Pulmonary artery endothelial cell (primary cell): ENCODE data around the gene POF1B. TPM values are rescaled to one million over a fixed set of nuclear protein-coding genes. Genes with fewer than 3 reads are reported as not detected.

Experiments
- DNase-seq: peaks from one replicate; pipeline ENCODE4 v3.0.0-alpha.2; 2011; ENCODE audit warnings: low read depth, low spot score
- total RNA-seq: library from RNA; depleted of rRNA; stranded (reverse); fragments of >200 nt; gene quantifications from 2 replicates; pipeline ENCODE4 v1.2.3, GENCODE V29; 2014

POF1B gene
- total RNA-seq, 1 donor from 2014 or later: 0.40 TPM

GRCh38 chrX:85243761-85244449, 135.6 kb downstream of the POF1B start, which contains the start of the genes SATL1 and ZNF711:
SATL1 (minus strand) TSS chrX:85243779; CDS start chrX:85108968, 134,811 bp downstream.
ZNF711 (plus strand) TSS chrX:85243991; CDS start chrX:85247573, 3,582 bp downstream.
- DNase-seq: no peak

GRCh38 chrX:85243155-85243554, 136.3 kb downstream of the POF1B start:
- no peak for DNase-seq

Other genes starting within 250 kb of the POF1B start
- gene SATL1, start 135.9 kb downstream of the POF1B start, total RNA-seq: not detected in 2 replicates
- gene ZNF711, start 135.7 kb downstream of the POF1B start, total RNA-seq: 3.6 and 5.3 TPM in 2 replicates